HepG2 (cell line): Measurements from ENCODE around the gene BSN.

ENCODE experiments used
- ARNT2 ChIP-seq: sonication (generic); formaldehyde crosslinking; IDR thresholded peaks from 2 replicates; pipeline ENCODE4 v1.8.0; 2022; ENCODE audit warnings: mild to moderate bottlenecking, low read depth, missing genetic modification reagents, moderate library complexity
- CEBPB ChIP-seq: IDR thresholded peaks from 2 replicates; pipeline ENCODE4 v1.6.1; 2011; ENCODE audit warnings: low read depth, low read length, improper control_type of control experiment, borderline replicate concordance
- POGZ ChIP-seq: sonication (generic); formaldehyde crosslinking; IDR thresholded peaks from 2 replicates; pipeline ENCODE4 v1.4.0; 2020; ENCODE audit warnings: mild to moderate bottlenecking, missing genetic modification reagents
- TAF1 ChIP-seq: sonication (generic); formaldehyde crosslinking; IDR thresholded peaks from 2 replicates; pipeline ENCODE4 v1.4.0; 2020; ENCODE audit warnings: missing genetic modification reagents
- ZBTB3 ChIP-seq: sonication (generic); formaldehyde crosslinking; IDR thresholded peaks from 2 replicates; pipeline ENCODE4 v1.4.0; 2020; ENCODE audit warnings: low read depth, mild to moderate bottlenecking, moderate library complexity, missing genetic modification reagents, borderline replicate concordance
- ZNF816 ChIP-seq: sonication (generic); formaldehyde crosslinking; IDR thresholded peaks from 2 replicates; pipeline ENCODE4 v1.8.0; 2022; ENCODE audit warnings: missing genetic modification reagents, mild to moderate bottlenecking, borderline replicate concordance
- ZSCAN20 ChIP-seq: sonication (generic); formaldehyde crosslinking; IDR thresholded peaks from 2 replicates; pipeline ENCODE4 v1.4.0; 2020; ENCODE audit warnings: missing genetic modification reagents, mild to moderate bottlenecking, borderline replicate concordance

GRCh38 chr3:49673121-49673714 is 118.9 kb downstream of the BSN start:
- no peak; the same call in 1 of the 2 replicates for TF ChIP-seq ARNT2 (CRISPR knock-in tag)
- no peak for TF ChIP-seq ZNF816
- TF ChIP-seq TAF1 (CRISPR knock-in tag): peak; percentile 59; the same call in 1 of the 2 replicates
- TF ChIP-seq ZBTB3 (CRISPR knock-in tag): no peak
- no peak for TF ChIP-seq CEBPB
- no peak for TF ChIP-seq ZSCAN20 (CRISPR knock-in tag)
- no peak for TF ChIP-seq POGZ
